Fibroblast of lung (primary cell): ENCODE results near the gene UIMC1.

Experiments used
- CTCF ChIP-seq, 2 donors: IDR thresholded peaks in 1 of 2; conservative IDR thresholded peaks in 1 of 2; 1 replicate in 1 of 2; 2 replicates in 1 of 2; pipeline ENCODE4 v1.5.1; 2011 to 2012; ENCODE audit warnings: low read length in 2 of 2, control low read depth in 1 of 2, inconsistent platforms in 1 of 2, low read depth in 1 of 2, mild to moderate bottlenecking in 1 of 2
- EZH2 ChIP-seq: IDR thresholded peaks from 2 replicates; pipeline ENCODE4 v1.5.1; 2012; ENCODE audit warnings: low read length, control low read depth, mild to moderate bottlenecking; ENCODE audit errors: missing control alignments

GRCh38 chr5:177045631-177046030 is 39.1 kb upstream of the UIMC1 start:
- no peak for TF ChIP-seq CTCF (conservative IDR thresholded peaks at IDR 0.05 in 1 of 2, IDR thresholded peaks at IDR 0.05 in 1 of 2; ENCODE audit: low read depth in 1 of 2, low read length in 2 of 2)
- TF ChIP-seq EZH2 = no peak
